ENCODE data around the gene PYCARD.
"Not testable (repeated sequence)": the region's sequence is repeated elsewhere in the genome, so short reads cannot be mapped to it uniquely, and the experiment has no call there.

Gene PYCARD

GRCh38 chr16:31191697-31192428 lies 10.7 kb downstream of the PYCARD start:
- no peak for DNase-seq (ENCODE audit: low read depth in 2 of 2, low spot score in 1 of 2)

DNA sequence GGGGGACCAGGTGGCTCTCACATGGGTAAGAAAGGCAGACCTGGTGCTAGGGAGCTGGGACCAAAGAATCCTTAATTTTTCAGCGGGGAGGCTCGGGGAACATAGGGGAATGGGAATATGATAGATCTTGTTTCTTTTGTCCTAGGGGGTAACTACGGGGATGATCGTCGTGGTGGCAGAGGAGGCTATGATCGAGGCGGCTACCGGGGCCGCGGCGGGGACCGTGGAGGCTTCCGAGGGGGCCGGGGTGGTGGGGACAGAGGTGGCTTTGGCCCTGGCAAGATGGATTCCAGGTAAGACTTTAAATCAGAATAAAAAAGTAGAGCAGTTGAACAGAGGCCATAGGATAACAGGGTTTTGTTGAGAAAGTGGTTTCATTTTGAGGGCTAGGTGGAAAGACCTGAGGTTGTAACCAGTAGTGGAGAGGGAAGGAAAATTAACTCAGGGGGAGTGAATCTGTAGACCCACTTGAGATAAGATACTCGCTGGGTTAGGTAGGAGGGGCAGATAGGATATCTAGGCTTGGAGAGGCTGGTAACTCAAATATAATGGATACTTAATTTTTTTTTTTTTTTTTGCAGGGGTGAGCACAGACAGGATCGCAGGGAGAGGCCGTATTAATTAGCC lies 11.6 kb downstream of the PYCARD start:
- no peak for DNase-seq (ENCODE audit: low read depth in 2 of 2, low spot score in 1 of 2)

GRCh38 chr16:31190061-31190460 lies 12.5 kb downstream of the PYCARD start:
- no peak for DNase-seq (ENCODE audit: low read depth in 2 of 2, low spot score in 1 of 2)

- no peak for DNase-seq (ENCODE audit: low read depth in 2 of 2, low spot score in 1 of 2)
These were observed 13.2 kb downstream of the PYCARD start for GRCh38 chr16:31189412-31189778.

DNA sequence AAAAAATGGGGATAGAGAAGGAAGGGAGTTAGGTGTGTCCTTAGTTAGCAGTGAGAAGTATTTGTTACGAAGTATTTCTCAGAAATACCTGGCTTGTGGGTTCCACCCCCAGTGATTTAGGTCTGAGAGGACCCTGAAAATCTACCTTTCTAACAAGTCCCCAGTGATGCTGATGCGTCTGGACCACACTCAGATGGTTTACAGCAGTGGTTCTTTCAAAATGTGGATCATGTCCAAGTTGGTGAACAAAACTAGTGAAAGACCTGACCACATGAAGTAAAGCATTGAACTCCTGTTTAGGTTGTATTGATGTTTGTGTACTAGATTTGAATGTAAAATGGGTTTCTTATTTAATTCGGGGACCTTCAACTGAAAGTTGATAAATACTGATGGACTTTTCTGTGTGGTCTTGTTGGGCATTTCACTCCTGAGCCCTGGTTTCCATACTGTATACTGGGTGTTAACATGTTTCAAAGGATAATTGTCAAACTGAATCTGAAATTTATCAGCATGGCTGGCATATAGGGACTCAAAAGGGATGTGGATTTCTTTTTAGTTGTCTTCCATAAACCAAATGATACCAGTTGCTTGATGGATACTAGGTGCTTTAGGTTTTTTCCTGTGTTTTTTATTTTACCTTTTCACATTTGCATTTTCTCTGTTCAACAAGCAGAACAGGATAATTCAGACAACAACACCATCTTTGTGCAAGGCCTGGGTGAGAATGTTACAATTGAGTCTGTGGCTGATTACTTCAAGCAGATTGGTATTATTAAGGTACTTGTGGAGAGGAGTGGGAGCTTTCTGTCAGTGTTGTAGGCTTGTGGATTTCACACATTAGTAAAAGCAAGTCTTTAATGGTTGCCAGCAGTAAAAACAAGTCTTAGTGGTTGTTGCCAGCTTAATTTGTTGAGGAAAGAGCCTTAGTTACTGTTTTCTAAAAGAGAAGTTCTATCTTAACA lies 13.8 kb downstream of the PYCARD start:
- no peak for DNase-seq (ENCODE audit: low read depth in 2 of 2, low spot score in 1 of 2)

DNA sequence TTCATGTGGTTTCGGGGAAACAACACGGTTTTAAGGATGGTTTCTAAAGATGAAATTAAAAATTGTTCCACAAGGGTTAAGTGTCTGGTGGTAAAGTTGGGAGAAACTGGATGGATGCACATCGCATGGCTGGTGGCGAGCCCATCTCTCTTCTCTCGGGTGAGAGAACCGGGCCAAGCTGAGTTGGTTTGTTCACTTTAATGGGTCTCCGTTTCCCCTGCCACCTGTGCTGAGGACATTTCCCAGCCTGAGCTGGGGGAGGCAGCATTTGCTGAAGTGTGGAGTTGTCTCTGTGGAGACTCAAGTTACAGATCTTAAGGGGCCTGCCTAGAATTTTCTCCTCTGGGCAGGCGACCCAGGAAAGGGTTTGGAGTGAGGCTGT lies 14.8 kb downstream of the PYCARD start:
- no peak for DNase-seq (ENCODE audit: low read depth in 2 of 2, low spot score in 1 of 2)

DNA sequence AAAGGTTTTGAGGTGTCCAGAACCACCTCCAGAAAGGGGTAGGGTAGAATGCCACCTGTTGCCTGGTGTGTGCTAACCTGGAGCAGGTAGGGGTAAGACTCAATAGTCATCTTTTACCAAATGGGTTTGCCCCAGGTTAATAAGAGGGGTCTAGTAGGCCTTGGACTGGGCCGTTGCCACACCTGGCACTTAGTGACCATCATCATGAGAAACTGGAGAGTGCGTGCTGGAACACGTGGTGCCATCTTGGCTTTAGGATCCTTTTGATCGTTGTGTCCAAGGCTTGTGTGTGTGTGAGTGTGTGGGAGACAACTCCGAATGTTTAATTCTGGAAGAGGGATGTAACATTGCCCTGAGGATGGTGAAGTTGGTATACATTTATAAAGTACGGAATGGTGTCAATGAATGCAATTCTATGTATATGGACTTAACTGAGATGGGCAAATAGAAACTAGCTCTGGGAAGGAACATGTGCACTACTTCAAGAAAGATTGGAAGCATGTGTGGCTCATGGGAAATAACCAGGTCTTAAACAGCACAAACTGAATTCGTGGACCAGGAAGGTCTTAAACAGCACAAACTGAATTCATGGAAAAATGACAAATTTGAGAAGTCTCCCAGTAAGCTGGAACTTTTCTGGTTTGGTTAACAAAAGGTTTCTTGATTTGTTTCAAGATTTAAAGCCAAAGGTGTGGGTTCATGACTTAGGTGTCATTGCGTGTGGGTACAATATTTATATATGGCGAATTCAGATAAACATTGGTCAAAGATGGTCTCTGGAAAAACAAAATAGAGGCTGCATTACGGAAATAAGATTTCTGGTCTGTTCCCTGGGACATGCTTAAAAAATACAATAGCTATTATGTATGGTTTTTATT lies 15.4 kb downstream of the PYCARD start:
- no peak for DNase-seq (ENCODE audit: low read depth in 2 of 2, low spot score in 1 of 2)

DNA sequence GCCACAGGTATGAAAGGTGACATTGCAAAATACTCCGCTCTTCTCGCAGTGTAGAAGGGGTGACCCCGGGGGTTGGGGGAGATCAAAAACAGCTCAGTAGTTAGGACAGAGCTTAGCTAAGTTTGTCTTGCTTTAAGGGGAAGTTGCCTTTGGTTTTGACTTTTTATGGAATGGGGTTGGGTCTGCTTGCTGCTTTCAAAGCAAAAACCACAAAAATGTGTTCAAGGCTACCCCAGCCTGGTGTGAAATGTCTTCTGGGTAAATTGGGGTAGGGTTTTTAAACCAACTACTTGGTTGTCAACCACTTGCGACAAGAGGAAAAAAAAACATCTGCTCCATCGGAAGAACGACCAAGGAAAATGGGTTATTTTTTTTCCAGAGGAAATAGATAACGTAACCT lies 16.4 kb downstream of the PYCARD start:
- no peak for DNase-seq (ENCODE audit: low read depth in 2 of 2, low spot score in 1 of 2)

- DNase-seq (ENCODE audit: low read depth in 2 of 2, low spot score in 1 of 2): no peak
These were observed 17.2 kb downstream of the PYCARD start for GRCh38 chr16:31185339-31185738.

- no peak for DNase-seq (ENCODE audit: low read depth in 2 of 2, low spot score in 1 of 2)
These were observed 17.7 kb downstream of the PYCARD start for GRCh38 chr16:31184888-31185287.

GRCh38 chr16:31183432-31184428 lies 18.8 kb downstream of the PYCARD start:
- no peak for DNase-seq (ENCODE audit: low read depth in 2 of 2, low spot score in 1 of 2)

- DNase-seq (ENCODE audit: low read depth in 2 of 2, low spot score in 1 of 2): no peak
These were observed 20.2 kb downstream of the PYCARD start for GRCh38 chr16:31182391-31182790.

DNA sequence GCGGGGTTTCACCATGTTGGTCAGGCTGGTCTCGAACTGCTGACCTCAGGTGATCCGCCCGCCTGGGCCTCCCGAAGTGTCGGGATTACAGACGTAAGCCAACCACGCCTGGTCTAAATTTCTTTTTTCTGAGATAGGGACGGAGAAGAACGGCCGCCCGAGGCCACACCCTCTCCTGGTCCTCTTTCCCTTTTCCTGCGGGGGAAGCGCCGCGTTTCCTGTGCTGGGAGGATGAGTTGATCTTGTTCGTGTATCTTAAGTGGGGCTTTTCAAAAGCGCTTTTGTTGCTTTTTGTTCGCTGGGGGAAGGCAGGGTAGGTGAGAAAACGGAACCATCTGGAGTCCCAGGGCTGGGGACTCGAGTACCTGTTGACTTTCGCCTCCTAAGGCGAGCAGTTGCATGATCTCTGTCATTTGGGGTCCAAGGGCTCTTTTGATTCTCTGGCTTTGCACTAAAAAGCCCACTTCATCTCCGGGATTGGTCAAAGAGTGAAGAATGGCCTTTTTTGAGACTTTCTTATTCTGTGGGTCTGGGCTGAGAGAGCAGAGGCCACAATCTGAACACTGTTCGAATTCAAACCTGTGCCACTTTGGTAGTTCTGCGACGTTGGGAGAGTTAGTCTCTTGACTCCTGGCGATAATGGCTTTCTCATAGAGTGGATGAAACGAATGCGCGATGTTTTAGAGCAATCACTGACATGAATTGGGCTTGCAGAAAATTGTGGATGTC lies 21.3 kb downstream of the PYCARD start:
- DNase-seq (ENCODE audit: low read depth in 2 of 2, low spot score in 1 of 2): no peak

DNA sequence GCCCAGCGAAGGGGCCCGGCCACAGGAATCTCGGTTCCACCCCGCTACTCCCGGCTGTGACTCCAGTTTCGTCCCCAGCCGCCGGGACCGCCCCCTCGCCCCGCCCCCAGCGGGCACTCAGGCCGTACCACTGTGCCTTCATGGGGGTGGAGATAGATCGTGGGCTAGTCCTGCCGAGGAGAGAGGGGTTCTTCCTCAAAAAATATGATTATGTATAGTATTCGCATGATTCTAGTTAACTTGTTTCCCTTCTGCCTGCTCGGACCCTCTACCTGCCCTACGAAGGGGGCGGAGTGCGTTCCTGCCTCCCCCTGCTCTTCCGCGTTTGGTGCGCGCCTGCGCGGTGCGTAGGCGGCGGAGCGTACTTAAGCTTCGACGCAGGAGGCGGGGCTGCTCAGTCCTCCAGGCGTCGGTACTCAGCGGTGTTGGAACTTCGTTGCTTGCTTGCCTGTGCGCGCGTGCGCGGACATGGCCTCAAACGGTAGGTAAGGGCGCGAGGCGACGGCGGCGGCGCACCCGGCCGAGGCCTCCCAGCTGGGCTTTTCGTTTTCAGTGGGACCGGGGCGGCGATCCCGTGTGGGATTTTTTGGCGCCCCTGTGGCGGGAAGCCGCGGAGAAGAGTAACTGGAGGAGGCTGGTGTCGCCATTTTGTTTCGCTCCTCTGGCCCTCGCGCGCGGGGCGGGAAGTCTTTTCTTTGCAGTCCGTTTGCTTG lies 22.7 kb downstream of the PYCARD start, which contains the start of gene FUS:
FUS (plus strand) TSS at position 393 of the 713 bp plus-strand sequence; CDS start at position 469, 76 bp downstream.
- DNase-seq (ENCODE audit: low read depth in 2 of 2, low spot score in 1 of 2): peak; percentile 85 to 89

DNA sequence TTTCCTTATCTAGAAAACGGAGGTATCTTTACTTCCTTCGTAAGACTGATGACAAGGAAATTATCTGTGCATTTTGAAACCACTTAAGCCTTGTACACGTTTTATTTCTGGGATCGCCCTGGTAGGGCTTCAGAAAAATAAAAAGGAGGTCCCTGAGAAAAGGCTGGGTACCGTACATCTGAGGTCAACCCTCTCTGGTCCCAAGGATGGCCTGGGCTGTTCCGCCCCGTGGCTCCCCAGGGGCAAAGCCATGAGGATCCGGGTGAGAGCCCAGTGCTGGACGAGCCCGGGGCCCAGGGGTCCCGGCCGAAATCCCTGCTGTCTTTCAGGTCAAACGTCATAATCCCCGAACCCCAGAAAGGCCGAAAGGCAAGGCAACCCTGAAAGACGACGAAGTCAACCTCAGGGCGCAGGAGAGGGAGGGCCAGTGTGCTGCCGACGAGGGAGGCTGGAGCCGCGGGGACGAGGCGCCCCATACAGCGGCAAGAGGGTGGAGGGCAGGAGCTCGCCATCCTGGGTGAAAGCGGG lies 23.3 kb downstream of the PYCARD start:
- DNase-seq (ENCODE audit: low read depth in 2 of 2, low spot score in 1 of 2): no peak

- no peak for DNase-seq (ENCODE audit: low read depth in 2 of 2, low spot score in 1 of 2)
These were observed 25.4 kb downstream of the PYCARD start for GRCh38 chr16:31177136-31177535.

DNA sequence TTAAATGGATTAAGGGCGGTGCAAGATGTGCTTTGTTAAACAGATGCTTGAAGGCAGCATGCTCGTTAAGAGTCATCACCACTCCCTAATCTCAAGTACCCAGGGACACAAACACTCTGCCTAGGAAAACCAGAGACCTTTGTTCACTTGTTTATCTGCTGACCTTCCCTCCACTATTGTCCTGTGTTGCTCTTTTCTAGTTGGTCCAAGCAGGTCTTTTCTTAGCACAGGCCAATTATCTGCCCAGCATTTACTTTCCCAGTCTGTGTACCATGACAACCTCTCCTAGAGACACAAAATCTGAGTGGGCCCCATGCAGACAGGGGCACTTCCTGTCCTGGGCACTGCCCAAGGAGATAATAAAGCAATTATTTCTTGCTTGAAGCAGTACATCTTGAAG lies 32.5 kb downstream of the PYCARD start:
- DNase-seq (ENCODE audit: low read depth in 2 of 2, low spot score in 1 of 2): not testable (repeated sequence)

DNA sequence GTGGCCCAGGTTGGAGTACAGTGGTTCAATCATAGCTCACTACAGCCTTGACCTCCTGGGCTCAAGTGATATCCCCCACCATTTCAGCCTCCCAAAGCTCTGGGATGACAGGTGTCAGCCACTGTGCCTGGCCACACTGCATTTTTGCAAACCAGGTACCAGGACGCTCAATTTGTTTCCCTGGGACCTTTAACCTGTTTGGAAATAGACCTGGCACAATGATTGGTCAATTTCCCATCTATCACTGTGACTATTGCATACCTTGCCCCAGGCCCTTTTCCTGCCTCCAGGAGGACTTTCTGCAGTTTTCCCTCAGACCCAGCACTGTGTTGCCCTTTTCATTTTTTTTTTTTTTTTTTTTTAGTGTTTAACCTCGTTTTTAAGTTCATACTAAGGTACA lies 33.7 kb downstream of the PYCARD start:
- no peak for DNase-seq (ENCODE audit: low read depth in 2 of 2, low spot score in 1 of 2)
